GM12878 (cell line): ENCODE measurements around the gene ARHGAP11B.

Source experiments
- BHLHE40 ChIP-seq, 2 experiments: fragments of 450-650 bp in 1 of 2; IDR thresholded peaks; 2 replicates each; pipeline ENCODE4 v1.6.1; 2011 to 2017; ENCODE audit warnings: low read depth in 2 of 2, borderline replicate concordance in 1 of 2, improper control_type of control experiment in 1 of 2, low read length in 1 of 2, mild to moderate bottlenecking in 1 of 2
- CREB1 ChIP-seq: IDR thresholded peaks from 2 replicates; pipeline ENCODE4 v1.6.1; 2012; ENCODE audit warnings: low read depth, mild to moderate bottlenecking, inconsistent platforms
- DPF2 ChIP-seq: fragments of 450-650 bp; IDR thresholded peaks from 2 replicates; pipeline ENCODE4 v1.6.1; 2017; ENCODE audit warnings: mild to moderate bottlenecking
- GABPA ChIP-seq: IDR thresholded peaks from 2 replicates; pipeline ENCODE4 v1.6.1; 2014; ENCODE audit warnings: antibody characterized with exemption, low read depth, mild to moderate bottlenecking, inconsistent platforms
- HDGF ChIP-seq: fragments of 450-650 bp; IDR thresholded peaks from 2 replicates; pipeline ENCODE4 v1.6.1; 2016; ENCODE audit warnings: antibody characterized with exemption
- IKZF2 ChIP-seq, 2 experiments: fragments of 450-650 bp; IDR thresholded peaks; 2 replicates each; pipeline ENCODE4 v1.6.1; 2017; ENCODE audit warnings: mild to moderate bottlenecking in 2 of 2, moderate library complexity in 2 of 2
- JUNB ChIP-seq: IDR thresholded peaks from 2 replicates; pipeline ENCODE4 v1.6.1; 2016; ENCODE audit warnings: antibody characterized with exemption, mild to moderate bottlenecking
- KDM1A ChIP-seq: fragments of 200-600 bp; sonication (generic); IDR thresholded peaks from 2 replicates; pipeline ENCODE4 v1.6.1; 2016; ENCODE audit warnings: borderline replicate concordance
- LARP7 ChIP-seq: fragments of 450-650 bp; IDR thresholded peaks from 2 replicates; pipeline ENCODE4 v1.6.1; 2017; ENCODE audit warnings: mild to moderate bottlenecking
- NFIC ChIP-seq: IDR thresholded peaks from 2 replicates; pipeline ENCODE4 v1.6.1; 2012; ENCODE audit warnings: low read depth, mild to moderate bottlenecking, inconsistent platforms, low read length, moderate library complexity
- NFXL1 ChIP-seq: fragments of 450-650 bp; IDR thresholded peaks from 2 replicates; pipeline ENCODE4 v1.6.1; 2017; ENCODE audit warnings: antibody characterized with exemption, mild to moderate bottlenecking, borderline replicate concordance
- NFYA ChIP-seq: IDR thresholded peaks from 2 replicates; pipeline ENCODE4 v1.6.1; 2011; ENCODE audit warnings: low read depth, mild to moderate bottlenecking, low read length, improper control_type of control experiment, borderline replicate concordance
- RCOR1 ChIP-seq: conservative IDR thresholded peaks from 2 replicates; pipeline ENCODE4 v1.6.1; 2012; ENCODE audit warnings: low read depth, low read length, improper control_type of control experiment
- RUNX3 ChIP-seq: IDR thresholded peaks from 2 replicates; pipeline ENCODE4 v1.6.1; 2012; ENCODE audit warnings: low read length, inconsistent platforms
- SMAD1 ChIP-seq: fragments of 450-650 bp; IDR thresholded peaks from 2 replicates; pipeline ENCODE4 v1.6.1; 2018; ENCODE audit warnings: mild to moderate bottlenecking, low read depth; ENCODE audit not compliant: partially characterized antibody
- SREBF2 ChIP-seq: IDR thresholded peaks from 2 replicates; pipeline ENCODE4 v1.6.1; 2012; ENCODE audit warnings: mild to moderate bottlenecking, low read length
- TARDBP ChIP-seq: IDR thresholded peaks from 2 replicates; pipeline ENCODE4 v1.6.1; 2016; ENCODE audit warnings: borderline replicate concordance
- ZNF384 ChIP-seq: IDR thresholded peaks from 2 replicates; pipeline ENCODE4 v1.6.1; 2012; ENCODE audit warnings: low read depth, mild to moderate bottlenecking, low read length, improper control_type of control experiment, borderline replicate concordance
- ZNF622 ChIP-seq: fragments of 450-650 bp; IDR thresholded peaks from 2 replicates; pipeline ENCODE4 v1.6.1; 2017; ENCODE audit warnings: mild to moderate bottlenecking, inconsistent platforms
- TF ChIP-seq, protein P1 (sequence below): fragments of 450-650 bp; IDR thresholded peaks from 2 replicates; pipeline ENCODE4 v1.6.1; 2017; ENCODE audit warnings: mild to moderate bottlenecking, moderate library complexity
- TF ChIP-seq, protein P2 (sequence below): fragments of 450-650 bp; IDR thresholded peaks from 2 replicates; pipeline ENCODE4 v1.6.1; 2016; ENCODE audit warnings: mild to moderate bottlenecking
- TF ChIP-seq, protein P3 (sequence below): fragments of 450-650 bp; IDR thresholded peaks from 2 replicates; pipeline ENCODE4 v1.6.1; 2017; ENCODE audit warnings: mild to moderate bottlenecking, low read depth, inconsistent platforms; ENCODE audit not compliant: poor library complexity, severe bottlenecking
- TF ChIP-seq, protein P4 (sequence below): fragments of 450-650 bp; IDR thresholded peaks from 2 replicates; pipeline ENCODE4 v1.6.1; 2016; ENCODE audit warnings: mild to moderate bottlenecking

ARHGAP11B gene

DNA sequence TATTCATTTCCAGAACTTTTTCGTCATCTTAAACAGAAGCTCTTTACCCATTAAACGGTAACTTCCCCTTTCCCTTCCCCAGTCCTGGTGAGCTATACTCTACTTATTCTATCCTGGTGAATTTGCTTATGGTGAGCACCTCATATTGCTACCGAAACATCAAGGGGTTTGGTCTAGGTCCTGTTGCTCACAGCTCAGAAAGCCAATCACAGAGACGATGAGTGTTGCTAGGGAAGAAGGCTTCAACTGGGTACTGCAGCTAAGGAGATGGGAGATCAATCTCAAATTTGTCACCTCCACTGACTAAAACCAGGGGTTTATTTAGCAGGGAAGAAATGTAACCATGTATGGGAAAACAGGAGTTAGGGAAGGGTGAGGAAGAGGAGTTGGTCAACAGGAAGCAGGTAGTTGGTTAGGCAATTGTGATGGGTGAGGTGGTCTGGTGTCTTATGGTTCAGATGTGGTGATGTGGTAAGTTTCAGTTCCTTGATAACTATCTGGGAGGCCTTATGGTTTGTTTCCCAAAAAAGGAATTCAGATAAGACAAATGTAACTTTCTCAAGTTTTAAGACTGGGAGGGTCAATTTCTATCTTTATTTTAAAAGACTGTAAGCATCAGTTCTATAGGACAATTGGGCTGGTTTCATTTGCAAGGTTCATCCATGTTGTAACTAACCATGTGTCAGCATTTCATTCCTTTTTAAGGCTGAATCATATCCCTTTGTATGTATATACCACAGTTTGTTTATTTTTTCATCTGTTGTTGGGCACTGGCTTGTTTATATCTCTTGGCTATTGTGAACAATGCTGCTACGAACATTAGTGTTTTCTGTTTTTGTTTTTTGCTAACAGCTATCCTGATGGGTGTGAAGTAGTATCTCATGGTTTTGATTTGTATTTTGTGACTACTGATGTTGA is 24.3 kb downstream of the ARHGAP11B start (continued):
- TF ChIP-seq SREBF2, result no peak
- TF ChIP-seq LARP7, result no peak
- TF ChIP-seq, protein P1, sequence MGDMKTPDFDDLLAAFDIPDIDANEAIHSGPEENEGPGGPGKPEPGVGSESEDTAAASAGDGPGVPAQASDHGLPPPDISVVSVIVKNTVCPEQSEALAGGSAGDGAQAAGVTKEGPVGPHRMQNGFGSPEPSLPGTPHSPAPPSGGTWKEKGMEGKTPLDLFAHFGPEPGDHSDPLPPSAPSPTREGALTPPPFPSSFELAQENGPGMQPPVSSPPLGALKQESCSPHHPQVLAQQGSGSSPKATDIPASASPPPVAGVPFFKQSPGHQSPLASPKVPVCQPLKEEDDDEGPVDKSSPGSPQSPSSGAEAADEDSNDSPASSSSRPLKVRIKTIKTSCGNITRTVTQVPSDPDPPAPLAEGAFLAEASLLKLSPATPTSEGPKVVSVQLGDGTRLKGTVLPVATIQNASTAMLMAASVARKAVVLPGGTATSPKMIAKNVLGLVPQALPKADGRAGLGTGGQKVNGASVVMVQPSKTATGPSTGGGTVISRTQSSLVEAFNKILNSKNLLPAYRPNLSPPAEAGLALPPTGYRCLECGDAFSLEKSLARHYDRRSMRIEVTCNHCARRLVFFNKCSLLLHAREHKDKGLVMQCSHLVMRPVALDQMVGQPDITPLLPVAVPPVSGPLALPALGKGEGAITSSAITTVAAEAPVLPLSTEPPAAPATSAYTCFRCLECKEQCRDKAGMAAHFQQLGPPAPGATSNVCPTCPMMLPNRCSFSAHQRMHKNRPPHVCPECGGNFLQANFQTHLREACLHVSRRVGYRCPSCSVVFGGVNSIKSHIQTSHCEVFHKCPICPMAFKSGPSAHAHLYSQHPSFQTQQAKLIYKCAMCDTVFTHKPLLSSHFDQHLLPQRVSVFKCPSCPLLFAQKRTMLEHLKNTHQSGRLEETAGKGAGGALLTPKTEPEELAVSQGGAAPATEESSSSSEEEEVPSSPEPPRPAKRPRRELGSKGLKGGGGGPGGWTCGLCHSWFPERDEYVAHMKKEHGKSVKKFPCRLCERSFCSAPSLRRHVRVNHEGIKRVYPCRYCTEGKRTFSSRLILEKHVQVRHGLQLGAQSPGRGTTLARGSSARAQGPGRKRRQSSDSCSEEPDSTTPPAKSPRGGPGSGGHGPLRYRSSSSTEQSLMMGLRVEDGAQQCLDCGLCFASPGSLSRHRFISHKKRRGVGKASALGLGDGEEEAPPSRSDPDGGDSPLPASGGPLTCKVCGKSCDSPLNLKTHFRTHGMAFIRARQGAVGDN, result no peak
- no peak for TF ChIP-seq ZNF622
- TF ChIP-seq, protein P2, sequence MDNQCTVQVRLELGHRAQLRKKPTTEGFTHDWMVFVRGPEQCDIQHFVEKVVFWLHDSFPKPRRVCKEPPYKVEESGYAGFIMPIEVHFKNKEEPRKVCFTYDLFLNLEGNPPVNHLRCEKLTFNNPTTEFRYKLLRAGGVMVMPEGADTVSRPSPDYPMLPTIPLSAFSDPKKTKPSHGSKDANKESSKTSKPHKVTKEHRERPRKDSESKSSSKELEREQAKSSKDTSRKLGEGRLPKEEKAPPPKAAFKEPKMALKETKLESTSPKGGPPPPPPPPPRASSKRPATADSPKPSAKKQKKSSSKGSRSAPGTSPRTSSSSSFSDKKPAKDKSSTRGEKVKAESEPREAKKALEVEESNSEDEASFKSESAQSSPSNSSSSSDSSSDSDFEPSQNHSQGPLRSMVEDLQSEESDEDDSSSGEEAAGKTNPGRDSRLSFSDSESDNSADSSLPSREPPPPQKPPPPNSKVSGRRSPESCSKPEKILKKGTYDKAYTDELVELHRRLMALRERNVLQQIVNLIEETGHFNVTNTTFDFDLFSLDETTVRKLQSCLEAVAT, result peak; percentile 59
- peak; percentile 73; the same call in 1 of the 2 replicates for TF ChIP-seq HDGF
- TF ChIP-seq BHLHE40 (IDR thresholded peaks at IDR 0.05; ENCODE audit: borderline replicate concordance in 1 of 2, low read depth in 2 of 2, low read length in 1 of 2), result 0 out of 4 replicates have a peak, but pooled peaks have one; percentile 7 to 21
- no peak for TF ChIP-seq ZNF384
- TF ChIP-seq NFYA, result no peak
- peak; percentile 88 for TF ChIP-seq RUNX3
- TF ChIP-seq DPF2, result peak; percentile 58; the same call in 1 of the 2 replicates
- no peak for TF ChIP-seq RCOR1
- TF ChIP-seq NFXL1, result no peak
- TF ChIP-seq KDM1A, result no peak
- no peak for TF ChIP-seq TARDBP
- peak; percentile 67 for TF ChIP-seq JUNB
- TF ChIP-seq SMAD1, result no peak
- no peak for TF ChIP-seq GABPA
- TF ChIP-seq, protein P3, sequence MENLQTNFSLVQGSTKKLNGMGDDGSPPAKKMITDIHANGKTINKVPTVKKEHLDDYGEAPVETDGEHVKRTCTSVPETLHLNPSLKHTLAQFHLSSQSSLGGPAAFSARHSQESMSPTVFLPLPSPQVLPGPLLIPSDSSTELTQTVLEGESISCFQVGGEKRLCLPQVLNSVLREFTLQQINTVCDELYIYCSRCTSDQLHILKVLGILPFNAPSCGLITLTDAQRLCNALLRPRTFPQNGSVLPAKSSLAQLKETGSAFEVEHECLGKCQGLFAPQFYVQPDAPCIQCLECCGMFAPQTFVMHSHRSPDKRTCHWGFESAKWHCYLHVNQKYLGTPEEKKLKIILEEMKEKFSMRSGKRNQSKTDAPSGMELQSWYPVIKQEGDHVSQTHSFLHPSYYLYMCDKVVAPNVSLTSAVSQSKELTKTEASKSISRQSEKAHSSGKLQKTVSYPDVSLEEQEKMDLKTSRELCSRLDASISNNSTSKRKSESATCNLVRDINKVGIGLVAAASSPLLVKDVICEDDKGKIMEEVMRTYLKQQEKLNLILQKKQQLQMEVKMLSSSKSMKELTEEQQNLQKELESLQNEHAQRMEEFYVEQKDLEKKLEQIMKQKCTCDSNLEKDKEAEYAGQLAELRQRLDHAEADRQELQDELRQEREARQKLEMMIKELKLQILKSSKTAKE, result no peak
- TF ChIP-seq IKZF2 (IDR thresholded peaks at IDR 0.05), result peak; percentile 90 to 92
- peak; percentile 54 for TF ChIP-seq CREB1
- TF ChIP-seq NFIC, result peak; percentile 79
- TF ChIP-seq, protein P4, sequence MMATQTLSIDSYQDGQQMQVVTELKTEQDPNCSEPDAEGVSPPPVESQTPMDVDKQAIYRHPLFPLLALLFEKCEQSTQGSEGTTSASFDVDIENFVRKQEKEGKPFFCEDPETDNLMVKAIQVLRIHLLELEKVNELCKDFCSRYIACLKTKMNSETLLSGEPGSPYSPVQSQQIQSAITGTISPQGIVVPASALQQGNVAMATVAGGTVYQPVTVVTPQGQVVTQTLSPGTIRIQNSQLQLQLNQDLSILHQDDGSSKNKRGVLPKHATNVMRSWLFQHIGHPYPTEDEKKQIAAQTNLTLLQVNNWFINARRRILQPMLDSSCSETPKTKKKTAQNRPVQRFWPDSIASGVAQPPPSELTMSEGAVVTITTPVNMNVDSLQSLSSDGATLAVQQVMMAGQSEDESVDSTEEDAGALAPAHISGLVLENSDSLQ, result peak; percentile 78
